ENCODE data around the gene SLC50A1. TPM values are rescaled to one million over a fixed set of nuclear protein-coding genes. Genes with fewer than 3 reads are reported as not detected.
"Not testable (repeated sequence)": the region's sequence is repeated elsewhere in the genome, so short reads cannot be mapped to it uniquely, and the experiment has no call there.

The SLC50A1 gene
- total and polyA plus RNA-seq, 2 experiments from 2014 or later = 88.6 to 111 TPM

- not testable (repeated sequence) for H3K36me3 ChIP-seq (replicated peaks; ENCODE audit: insufficient read depth, low read depth); H3K4me2 ChIP-seq; H4K20me1 ChIP-seq (ENCODE audit: insufficient read depth, poor library complexity, severe bottlenecking); H2AFZ ChIP-seq; H3K9me3 ChIP-seq (ENCODE audit: low read depth); H3K27ac ChIP-seq; H3K79me2 ChIP-seq; H3K4me3 ChIP-seq; DNase-seq (ENCODE audit: low spot score); H3K9me2 ChIP-seq (replicated peaks; ENCODE audit: insufficient read depth); H3K4me1 ChIP-seq (ENCODE audit: insufficient read depth); H3K27me3 ChIP-seq
- WGBS (ENCODE audit: low lambda C conversion rate, missing lambda C conversion rate) = 93% methylated on average over 11 of the region's 11 CpGs
Measured at GRCh38 chr1:155164625-155165024, 29.0 kb downstream of the SLC50A1 start.

- no peak overlapping the region for H3K4me2 ChIP-seq
- H3K4me3 ChIP-seq = no peak overlapping the region
- peaks cover 7% of the 10 kb centered on the region for H3K79me2 ChIP-seq
- TF ChIP-seq EZH2 (IDR thresholded peaks at IDR 0.05; ENCODE audit: borderline replicate concordance) = no peak
- TF ChIP-seq, protein P1, sequence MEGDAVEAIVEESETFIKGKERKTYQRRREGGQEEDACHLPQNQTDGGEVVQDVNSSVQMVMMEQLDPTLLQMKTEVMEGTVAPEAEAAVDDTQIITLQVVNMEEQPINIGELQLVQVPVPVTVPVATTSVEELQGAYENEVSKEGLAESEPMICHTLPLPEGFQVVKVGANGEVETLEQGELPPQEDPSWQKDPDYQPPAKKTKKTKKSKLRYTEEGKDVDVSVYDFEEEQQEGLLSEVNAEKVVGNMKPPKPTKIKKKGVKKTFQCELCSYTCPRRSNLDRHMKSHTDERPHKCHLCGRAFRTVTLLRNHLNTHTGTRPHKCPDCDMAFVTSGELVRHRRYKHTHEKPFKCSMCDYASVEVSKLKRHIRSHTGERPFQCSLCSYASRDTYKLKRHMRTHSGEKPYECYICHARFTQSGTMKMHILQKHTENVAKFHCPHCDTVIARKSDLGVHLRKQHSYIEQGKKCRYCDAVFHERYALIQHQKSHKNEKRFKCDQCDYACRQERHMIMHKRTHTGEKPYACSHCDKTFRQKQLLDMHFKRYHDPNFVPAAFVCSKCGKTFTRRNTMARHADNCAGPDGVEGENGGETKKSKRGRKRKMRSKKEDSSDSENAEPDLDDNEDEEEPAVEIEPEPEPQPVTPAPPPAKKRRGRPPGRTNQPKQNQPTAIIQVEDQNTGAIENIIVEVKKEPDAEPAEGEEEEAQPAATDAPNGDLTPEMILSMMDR (IDR thresholded peaks at IDR 0.05; ENCODE audit: poor library complexity) = no peak
- no peak for TF ChIP-seq EZH2phosphoT487 (IDR thresholded peaks at IDR 0.05; ENCODE audit: low read depth, severe bottlenecking, unreplicated experiment)
- no peak overlapping the region for H3K27ac ChIP-seq
- no peak overlapping the region for H2AFZ ChIP-seq
- H3K36me3 ChIP-seq (replicated peaks; ENCODE audit: insufficient read depth, low read depth) = no peaks in the 10 kb centered on the region
- no peaks in the 10 kb centered on the region for H3K27me3 ChIP-seq
- no peak for DNase-seq (ENCODE audit: low spot score)
- 58% methylated on average over 8 of the region's 8 CpGs for WGBS (ENCODE audit: low lambda C conversion rate, missing lambda C conversion rate)
- H3K9me2 ChIP-seq (replicated peaks; ENCODE audit: insufficient read depth) = no peaks in the 10 kb centered on the region
- no peaks in the 10 kb centered on the region for H4K20me1 ChIP-seq (ENCODE audit: insufficient read depth, poor library complexity, severe bottlenecking)
- H3K9me3 ChIP-seq (ENCODE audit: low read depth) = no peaks in the 10 kb centered on the region
- peaks cover 4% of the 10 kb centered on the region for H3K4me1 ChIP-seq (ENCODE audit: insufficient read depth)
Measured at GRCh38 chr1:155166051-155166470, 30.4 kb downstream of the SLC50A1 start.

DNA sequence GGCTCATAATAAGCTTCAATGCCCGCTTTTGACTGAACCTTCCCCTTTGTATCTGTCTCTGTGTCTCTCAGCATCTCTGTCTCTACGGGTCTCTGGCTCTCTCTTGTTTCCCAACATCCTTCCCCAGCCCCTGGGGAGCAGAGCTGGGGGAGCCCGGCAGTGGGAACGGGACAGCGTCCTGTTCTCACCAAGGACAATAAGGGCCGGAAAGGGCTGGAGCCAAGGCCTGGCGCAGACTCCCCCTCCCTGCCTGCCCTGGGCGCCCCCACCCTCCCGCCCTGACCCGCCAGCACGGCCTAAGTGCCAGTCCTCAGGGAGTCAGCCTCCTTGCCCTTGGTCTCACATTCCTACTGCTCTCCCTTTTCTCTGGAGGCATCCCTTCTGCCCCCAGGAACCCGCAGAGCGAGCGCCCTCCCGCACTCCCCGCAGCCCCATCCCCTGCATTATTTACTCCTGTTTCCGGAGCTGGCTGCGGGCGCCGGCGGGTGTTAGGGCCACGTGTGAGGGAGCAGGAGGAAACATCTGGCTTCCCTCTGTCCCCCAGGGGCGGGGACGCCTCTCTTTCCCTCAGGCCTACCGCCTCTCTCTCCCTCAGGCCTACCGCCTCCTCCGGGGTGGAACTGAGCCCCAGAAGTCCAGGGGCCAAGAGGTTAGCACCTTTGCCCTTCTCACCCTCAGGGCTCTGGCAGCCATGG, 31.0 kb downstream of the SLC50A1 start:
- Histone ChIP-seq H3K4me3 (no peak overlapping the region), H3K9me2 (replicated peaks; ENCODE audit: insufficient read depth) (no peaks in the 10 kb centered on the region), H3K27ac (no peak overlapping the region), H2AFZ (no peak overlapping the region), H3K9me3 (ENCODE audit: low read depth) (no peaks in the 10 kb centered on the region), H3K4me2 (peak overlapping the region; percentile 70), H3K79me2 (peaks cover 13% of the 10 kb centered on the region), H3K36me3 (replicated peaks; ENCODE audit: insufficient read depth, low read depth) (no peaks in the 10 kb centered on the region), H3K4me1 (ENCODE audit: insufficient read depth) (peaks cover 4% of the 10 kb centered on the region), H4K20me1 (ENCODE audit: insufficient read depth, poor library complexity, severe bottlenecking) (no peaks in the 10 kb centered on the region), H3K27me3 (no peaks in the 10 kb centered on the region)
- WGBS (ENCODE audit: low lambda C conversion rate, missing lambda C conversion rate) = 34% methylated on average over 20 of the region's 27 CpGs
- DNase-seq (ENCODE audit: low spot score) = no peak
- TF ChIP-seq, protein P1 (IDR thresholded peaks at IDR 0.05; ENCODE audit: poor library complexity) = no peak
- TF ChIP-seq EZH2 (IDR thresholded peaks at IDR 0.05; ENCODE audit: borderline replicate concordance) = no peak
- no peak for TF ChIP-seq EZH2phosphoT487 (IDR thresholded peaks at IDR 0.05; ENCODE audit: low read depth, severe bottlenecking, unreplicated experiment)

- H3K27ac ChIP-seq = peak overlapping the region; percentile 27
- TF ChIP-seq EZH2phosphoT487 (IDR thresholded peaks at IDR 0.05; ENCODE audit: low read depth, severe bottlenecking, unreplicated experiment) = no peak
- TF ChIP-seq, protein P1 (IDR thresholded peaks at IDR 0.05; ENCODE audit: poor library complexity) = peak; percentile 94
- H3K9me3 ChIP-seq (ENCODE audit: low read depth) = no peaks in the 10 kb centered on the region
- DNase-seq (ENCODE audit: low spot score) = peak; percentile 94
- H3K27me3 ChIP-seq = no peaks in the 10 kb centered on the region
- H4K20me1 ChIP-seq (ENCODE audit: insufficient read depth, poor library complexity, severe bottlenecking) = no peaks in the 10 kb centered on the region
- H3K36me3 ChIP-seq (replicated peaks; ENCODE audit: insufficient read depth, low read depth) = no peaks in the 10 kb centered on the region
- 12% methylated on average over 26 of the region's 28 CpGs for WGBS (ENCODE audit: low lambda C conversion rate, missing lambda C conversion rate)
- peak overlapping the region; percentile 29 for H2AFZ ChIP-seq
- H3K4me3 ChIP-seq = no peak overlapping the region
- H3K4me2 ChIP-seq = peak overlapping the region; percentile 70
- peaks cover 21% of the 10 kb centered on the region for H3K79me2 ChIP-seq
- peaks cover 9% of the 10 kb centered on the region for H3K4me1 ChIP-seq (ENCODE audit: insufficient read depth)
- H3K9me2 ChIP-seq (replicated peaks; ENCODE audit: insufficient read depth) = no peaks in the 10 kb centered on the region
Measured at GRCh38 chr1:155167166-155168104, 31.8 kb downstream of the SLC50A1 start.

- not testable (repeated sequence) for H3K4me3 ChIP-seq; DNase-seq (ENCODE audit: low spot score); H3K9me3 ChIP-seq (ENCODE audit: low read depth); H2AFZ ChIP-seq; H3K36me3 ChIP-seq (replicated peaks; ENCODE audit: insufficient read depth, low read depth); H3K27ac ChIP-seq; H4K20me1 ChIP-seq (ENCODE audit: insufficient read depth, poor library complexity, severe bottlenecking); H3K4me1 ChIP-seq (ENCODE audit: insufficient read depth); H3K9me2 ChIP-seq (replicated peaks; ENCODE audit: insufficient read depth); H3K27me3 ChIP-seq
- Histone ChIP-seq H3K4me2 (peak overlapping the region; percentile 70), H3K79me2 (peaks cover 22% of the 10 kb centered on the region)
- 74% methylated on average over 4 of the region's 4 CpGs for WGBS (ENCODE audit: low lambda C conversion rate, missing lambda C conversion rate)
Measured at GRCh38 chr1:155168105-155168445, 32.4 kb downstream of the SLC50A1 start.
